Urinary bladder (tissue), 4 donors: ENCODE results near the gene MDH1. TPM values are rescaled to one million over a fixed set of nuclear protein-coding genes. Genes with fewer than 3 reads are reported as not detected.
A peak's percentile ranks its signal among the peaks of the same experiment; 100 is the strongest.
"Not testable (repeated sequence)": the region's sequence is repeated elsewhere in the genome, so short reads cannot be mapped to it uniquely, and the experiment has no call there.

ENCODE experiments used
- DNase-seq: peaks from one replicate; pipeline ENCODE4 v3.0.0-alpha.2; 2015; ENCODE audit errors: extremely low spot score
- H3K27ac ChIP-seq: one replicate; pipeline ENCODE4 v1.5.1; 2013; ENCODE audit warnings: low read depth, mild to moderate bottlenecking, moderate library complexity
- H3K36me3 ChIP-seq: one replicate; pipeline ENCODE4 v1.6.1; 2013; ENCODE audit warnings: mild to moderate bottlenecking, moderate library complexity; ENCODE audit not compliant: insufficient read depth
- H3K4me1 ChIP-seq: one replicate; pipeline ENCODE4 v1.6.1; 2013; ENCODE audit warnings: mild to moderate bottlenecking, moderate library complexity; ENCODE audit not compliant: insufficient read depth
- H3K4me3 ChIP-seq: one replicate; pipeline ENCODE4 v1.5.1; 2013; ENCODE audit warnings: low read depth, low read length
- WGBS: extraction: QIAGEN DNeasy Blood & Tissue Kit; methylation state at CpG from one replicate; pipeline ENCODE4 v1.1.7; 2013; 5-methylcytosine and 5-hydroxymethylcytosine counted together
- polyA plus RNA-seq: library from polyadenylated mRNA; stranded (reverse); fragments of 200-250 nt; gene quantifications from one replicate; pipeline ENCODE4 v1.2.3, GENCODE V29; 2013
- total RNA-seq: library from RNA; depleted of rRNA; stranded (reverse); fragments of >200 nt; gene quantifications from one replicate; pipeline ENCODE4 v1.2.3, GENCODE V29; 2014
- donor health status: healthy with polysubstance abuse.
- donor health status: healthy.

MDH1 gene
- total RNA-seq (147 TPM), polyA plus RNA-seq (192 TPM)

GRCh38 chr2:63588385-63589147, at the start of gene MDH1, which contains the start of gene WDPCP:
Gene MDH1 (plus strand): TSS chr2:63588963. CDS start chr2:63589044, 81 bp downstream.
Gene WDPCP (minus strand): TSS chr2:63588477. CDS start chr2:63588271, 206 bp downstream.
- H3K36me3 ChIP-seq: no peaks in the 10 kb centered on the region
- peak within 1 kb of the TSS; percentile 66 for H3K4me3 ChIP-seq
- peak; percentile 98 for DNase-seq
- peak within 1 kb of the TSS; percentile 19 for H3K27ac ChIP-seq
- no peaks in the 10 kb centered on the region for H3K4me1 ChIP-seq
- WGBS: under 1% methylated on average over 44 of the region's 44 CpGs

- Histone ChIP-seq H3K36me3 (no peaks in the 10 kb centered on the region), H3K4me3 (no peak overlapping the region), H3K27ac (no peak overlapping the region), H3K4me1 (no peaks in the 10 kb centered on the region)
- WGBS: 93% methylated on average over 6 of the region's 6 CpGs
- DNase-seq: no peak
Observed at GRCh38 chr2:63539416-63540162, 49.2 kb upstream of the MDH1 start.

- no peaks in the 10 kb centered on the region for H3K4me1 ChIP-seq
- DNase-seq: no peak
Observed at GRCh38 chr2:63544017-63544627, 44.6 kb upstream of the MDH1 start.

GRCh38 chr2:63545023-63545422, 43.7 kb upstream of the MDH1 start:
- 90% methylated on average over 2 of the region's 2 CpGs for WGBS
- DNase-seq: no peak
- H3K4me1 ChIP-seq: no peaks in the 10 kb centered on the region
- H3K27ac ChIP-seq: no peak overlapping the region
- H3K4me3 ChIP-seq: no peak overlapping the region
- H3K36me3 ChIP-seq: no peaks in the 10 kb centered on the region

More at GRCh38 chr2:63544017-63544627, 44.6 kb upstream of the MDH1 start:
- Histone ChIP-seq H3K27ac (no peak overlapping the region), H3K4me3 (no peak overlapping the region), H3K36me3 (no peaks in the 10 kb centered on the region)
- WGBS: 98% methylated on average over 1 of the region's 1 CpG

GRCh38 chr2:63553049-63553448, 35.7 kb upstream of the MDH1 start:
- DNase-seq: peak; percentile 0
- H3K27ac ChIP-seq: no peak overlapping the region
- WGBS: 62% methylated on average over 4 of the region's 4 CpGs
- H3K4me3 ChIP-seq: no peak overlapping the region
- no peaks in the 10 kb centered on the region for H3K4me1 ChIP-seq
- no peaks in the 10 kb centered on the region for H3K36me3 ChIP-seq

GRCh38 chr2:63555299-63555698, 33.5 kb upstream of the MDH1 start:
- 96% methylated on average over 7 of the region's 7 CpGs for WGBS
- no peaks in the 10 kb centered on the region for H3K4me1 ChIP-seq
- H3K4me3 ChIP-seq: no peak overlapping the region
- H3K36me3 ChIP-seq: no peaks in the 10 kb centered on the region
- H3K27ac ChIP-seq: no peak overlapping the region
- no peak for DNase-seq

- Histone ChIP-seq H3K36me3 (no peaks in the 10 kb centered on the region), H3K4me3 (no peak overlapping the region), H3K27ac (no peak overlapping the region), H3K4me1 (no peaks in the 10 kb centered on the region)
- 94% methylated on average over 3 of the region's 3 CpGs for WGBS
- no peak for DNase-seq
Observed at GRCh38 chr2:63555931-63556330, 32.8 kb upstream of the MDH1 start.

- not testable (repeated sequence) for H3K4me3 ChIP-seq, H3K27ac ChIP-seq, H3K36me3 ChIP-seq, DNase-seq, H3K4me1 ChIP-seq
Observed at GRCh38 chr2:63557819-63558218, 30.9 kb upstream of the MDH1 start.

- not testable (repeated sequence) for DNase-seq, H3K4me3 ChIP-seq, H3K36me3 ChIP-seq, H3K4me1 ChIP-seq, H3K27ac ChIP-seq
- 86% methylated on average over 3 of the region's 3 CpGs for WGBS
Observed at GRCh38 chr2:63558922-63559321, 29.8 kb upstream of the MDH1 start.

- DNase-seq: no peak
- peaks cover 3% of the 10 kb centered on the region for H3K36me3 ChIP-seq
- no peak overlapping the region for H3K27ac ChIP-seq
- H3K4me1 ChIP-seq: no peaks in the 10 kb centered on the region
- no peak overlapping the region for H3K4me3 ChIP-seq
Observed at GRCh38 chr2:63562751-63563150, 26.0 kb upstream of the MDH1 start.

- H3K4me1 ChIP-seq: no peaks in the 10 kb centered on the region
- H3K27ac ChIP-seq: no peak overlapping the region
- no peaks in the 10 kb centered on the region for H3K36me3 ChIP-seq
- H3K4me3 ChIP-seq: no peak overlapping the region
- no peak for DNase-seq
Observed at GRCh38 chr2:63569740-63570139, 19.0 kb upstream of the MDH1 start.

GRCh38 chr2:63571291-63571690, 17.5 kb upstream of the MDH1 start:
- Histone ChIP-seq H3K4me3 (no peak overlapping the region), H3K36me3 (no peaks in the 10 kb centered on the region), H3K27ac (no peak overlapping the region), H3K4me1 (no peaks in the 10 kb centered on the region)
- 72% methylated on average over 2 of the region's 2 CpGs for WGBS
- DNase-seq: no peak

GRCh38 chr2:63572001-63572400, 16.8 kb upstream of the MDH1 start:
- Histone ChIP-seq H3K4me3 (no peak overlapping the region), H3K27ac (no peak overlapping the region), H3K36me3 (no peaks in the 10 kb centered on the region), H3K4me1 (no peaks in the 10 kb centered on the region)
- no peak for DNase-seq
- 95% methylated on average over 2 of the region's 2 CpGs for WGBS

GRCh38 chr2:63573026-63573425, 15.7 kb upstream of the MDH1 start:
- 98% methylated on average over 3 of the region's 3 CpGs for WGBS
- not testable (repeated sequence) for DNase-seq, H3K27ac ChIP-seq, H3K36me3 ChIP-seq, H3K4me1 ChIP-seq, H3K4me3 ChIP-seq
